ENCODE results near the gene RUNX3. TPM values are rescaled to one million over a fixed set of nuclear protein-coding genes. Genes with fewer than 3 reads are reported as not detected.

Gene RUNX3
- polyA plus RNA-seq, 1 donor = 0.27 TPM

GRCh38 chr1:24886241-24886640 lies 43.8 kb downstream of the RUNX3 start:
- no peak for DNase-seq

GRCh38 chr1:24884751-24885150 lies 45.3 kb downstream of the RUNX3 start:
- DNase-seq = no peak

GRCh38 chr1:24881034-24881433 lies 49.0 kb downstream of the RUNX3 start:
- no peak for DNase-seq

GRCh38 chr1:24878775-24879742 lies 51.0 kb downstream of the RUNX3 start:
- DNase-seq = no peak

DNA sequence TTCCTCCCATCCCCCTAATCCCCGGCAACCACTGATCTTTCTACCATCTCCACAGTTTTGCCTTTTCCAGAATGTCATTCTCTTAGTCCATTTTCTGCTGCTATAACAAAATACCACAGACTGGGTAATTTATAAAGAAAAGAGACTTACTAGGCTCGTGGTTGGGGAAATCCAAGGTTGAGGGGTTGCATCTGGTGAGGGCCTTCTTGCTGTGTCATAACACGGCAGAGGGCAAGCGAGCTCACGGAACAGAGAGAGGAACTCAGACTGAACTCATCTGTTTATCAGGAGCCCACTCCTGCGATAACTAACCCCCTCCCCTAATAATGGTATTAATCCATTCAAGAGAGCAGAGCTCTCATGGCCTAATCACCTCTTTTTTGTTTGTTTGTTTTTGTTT lies 52.0 kb downstream of the RUNX3 start:
- no peak for DNase-seq

DNA sequence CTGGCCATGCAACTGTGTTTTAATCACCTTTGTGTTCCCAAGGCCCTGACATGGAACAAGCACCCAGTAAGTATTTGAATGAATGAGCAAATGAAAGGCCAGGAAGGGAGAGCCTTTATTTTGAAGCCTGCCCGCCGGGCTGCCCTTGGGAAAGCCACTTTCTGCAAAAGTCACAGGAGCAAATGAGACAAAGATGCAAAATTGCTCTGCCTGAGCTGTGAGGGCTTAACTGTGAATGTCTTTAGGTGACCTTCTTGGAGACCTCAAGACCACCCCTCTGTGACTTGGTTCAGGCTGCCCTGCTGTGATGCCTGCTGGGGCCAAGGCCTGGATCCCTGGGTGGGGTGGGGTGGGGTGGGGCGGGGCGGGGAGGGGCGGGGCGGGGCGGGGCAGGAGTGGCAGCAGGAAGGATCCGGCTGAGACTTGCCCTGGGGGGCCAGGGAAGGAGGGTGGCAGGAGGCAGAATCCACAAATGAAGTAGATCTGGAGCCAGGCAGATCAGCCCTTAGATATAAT lies 54.0 kb downstream of the RUNX3 start:
- no peak for DNase-seq

DNA sequence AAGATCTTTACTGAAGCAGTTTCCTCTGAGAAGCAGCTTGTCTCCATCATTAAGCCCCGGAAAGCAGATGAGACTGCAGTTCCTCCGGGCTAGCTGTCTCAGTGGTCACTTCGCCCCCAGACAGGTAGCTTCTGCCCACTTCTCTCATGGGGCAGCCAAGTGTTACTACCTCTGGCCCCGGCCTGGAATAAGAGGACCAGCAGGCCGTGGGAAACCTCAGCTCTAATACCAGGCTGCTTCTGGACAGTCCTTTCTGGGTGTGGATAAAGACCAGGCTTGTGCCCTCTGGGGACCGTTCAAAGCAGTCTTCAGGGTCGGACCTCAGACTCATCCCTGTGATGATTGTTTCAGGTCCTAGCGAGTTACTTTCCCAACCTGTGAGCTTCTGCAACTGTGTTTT lies 54.8 kb downstream of the RUNX3 start:
- DNase-seq = no peak

DNA sequence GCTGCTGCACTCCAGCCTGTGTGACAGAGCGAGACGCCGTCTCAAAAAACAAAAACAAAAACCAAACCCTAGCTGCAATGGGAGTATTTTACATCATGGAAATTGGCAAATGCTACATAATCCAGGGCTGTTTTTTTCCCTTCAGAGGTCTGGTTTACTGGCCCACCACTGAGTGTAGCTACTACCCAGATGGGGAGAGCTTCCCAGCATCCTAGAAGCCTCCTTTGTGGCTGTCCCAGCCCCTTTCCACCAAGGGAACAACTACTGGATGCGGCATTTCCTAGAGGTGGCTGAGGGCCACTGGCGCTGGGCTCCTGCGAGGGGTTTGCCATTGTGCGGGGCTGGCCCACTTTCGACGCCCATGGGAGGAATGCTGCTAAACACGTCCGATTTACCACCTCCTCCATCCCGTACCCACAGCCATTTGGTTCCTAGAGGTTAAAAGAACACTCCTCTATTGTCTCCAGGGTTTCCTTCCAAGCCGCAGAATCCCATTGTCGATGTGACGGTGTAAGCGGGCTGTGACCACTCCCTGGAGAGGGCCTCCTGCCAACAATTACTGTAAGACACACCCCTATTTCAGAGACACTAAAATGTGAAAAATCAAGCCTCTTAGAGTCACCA lies 55.4 kb downstream of the RUNX3 start:
- DNase-seq = no peak

- DNase-seq = no peak
Measured at GRCh38 chr1:24874056-24874455, 56.0 kb downstream of the RUNX3 start.

GRCh38 chr1:24873148-24873547 lies 56.9 kb downstream of the RUNX3 start:
- no peak for DNase-seq

- no peak for DNase-seq
Measured at GRCh38 chr1:24872061-24872850, 57.8 kb downstream of the RUNX3 start.

DNA sequence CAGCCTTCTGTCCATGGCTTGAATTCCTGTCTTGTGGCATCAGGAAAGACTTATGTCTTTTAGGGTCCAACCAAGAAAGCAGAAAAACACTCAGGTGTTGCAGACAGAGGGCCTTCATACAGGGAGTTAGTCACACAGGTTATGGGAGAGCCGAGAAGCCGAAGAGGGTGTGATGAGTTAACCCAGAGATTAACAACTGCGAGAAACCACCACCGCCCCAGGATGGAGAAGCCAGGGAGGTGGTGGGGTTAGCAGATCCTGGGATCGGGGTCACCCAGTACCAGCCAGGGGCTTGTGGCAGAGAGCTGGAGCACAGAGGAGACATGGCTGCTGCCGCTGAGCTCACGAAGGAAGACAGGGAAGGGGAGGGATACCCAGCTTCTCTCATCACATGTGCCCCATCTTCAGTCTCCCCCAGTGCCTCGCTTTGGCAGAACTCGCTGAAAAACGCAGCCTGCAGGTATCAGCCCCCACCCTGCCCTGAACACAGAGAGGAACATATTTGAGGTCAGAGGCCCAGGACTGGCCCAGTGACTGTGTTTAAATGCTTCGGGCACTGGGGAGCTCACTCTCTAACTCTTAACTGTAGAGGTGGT lies 58.7 kb downstream of the RUNX3 start:
- DNase-seq = no peak

DNA sequence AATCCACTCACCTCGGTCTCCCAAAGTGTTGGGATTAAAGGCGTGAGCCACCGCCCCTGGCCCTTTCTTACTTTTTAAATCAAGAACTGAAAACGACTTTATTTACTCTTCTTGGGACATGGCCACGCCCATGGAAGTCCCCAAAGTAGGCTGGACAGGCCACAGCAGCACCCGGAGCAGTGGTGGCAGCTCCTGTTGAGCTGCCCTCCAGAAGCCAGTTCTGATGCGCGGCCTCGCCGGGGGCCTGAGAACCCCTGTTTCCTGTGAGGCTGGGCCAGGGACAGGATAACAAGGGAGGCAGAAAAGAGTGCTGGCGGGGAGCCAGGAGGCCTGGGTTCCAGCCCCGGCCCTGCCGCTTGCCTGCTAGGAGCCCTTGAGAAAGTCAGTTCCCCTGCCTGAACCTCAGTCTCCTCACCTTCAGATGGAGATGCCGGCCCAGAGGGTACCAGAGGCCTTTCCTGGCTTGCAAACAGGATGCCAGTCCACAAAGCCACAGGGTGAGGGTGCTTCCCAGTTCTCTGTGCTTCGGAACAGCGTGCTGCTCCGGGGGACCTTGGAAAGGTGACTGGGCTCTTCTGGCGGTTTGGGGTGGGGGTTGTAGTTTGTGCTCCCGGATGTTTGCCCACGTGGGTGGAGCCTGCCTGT lies 59.4 kb downstream of the RUNX3 start:
- no peak for DNase-seq

GRCh38 chr1:24868016-24868875 lies 61.8 kb downstream of the RUNX3 start:
- DNase-seq = no peak

GRCh38 chr1:24867084-24867870 lies 62.8 kb downstream of the RUNX3 start:
- no peak for DNase-seq

DNA sequence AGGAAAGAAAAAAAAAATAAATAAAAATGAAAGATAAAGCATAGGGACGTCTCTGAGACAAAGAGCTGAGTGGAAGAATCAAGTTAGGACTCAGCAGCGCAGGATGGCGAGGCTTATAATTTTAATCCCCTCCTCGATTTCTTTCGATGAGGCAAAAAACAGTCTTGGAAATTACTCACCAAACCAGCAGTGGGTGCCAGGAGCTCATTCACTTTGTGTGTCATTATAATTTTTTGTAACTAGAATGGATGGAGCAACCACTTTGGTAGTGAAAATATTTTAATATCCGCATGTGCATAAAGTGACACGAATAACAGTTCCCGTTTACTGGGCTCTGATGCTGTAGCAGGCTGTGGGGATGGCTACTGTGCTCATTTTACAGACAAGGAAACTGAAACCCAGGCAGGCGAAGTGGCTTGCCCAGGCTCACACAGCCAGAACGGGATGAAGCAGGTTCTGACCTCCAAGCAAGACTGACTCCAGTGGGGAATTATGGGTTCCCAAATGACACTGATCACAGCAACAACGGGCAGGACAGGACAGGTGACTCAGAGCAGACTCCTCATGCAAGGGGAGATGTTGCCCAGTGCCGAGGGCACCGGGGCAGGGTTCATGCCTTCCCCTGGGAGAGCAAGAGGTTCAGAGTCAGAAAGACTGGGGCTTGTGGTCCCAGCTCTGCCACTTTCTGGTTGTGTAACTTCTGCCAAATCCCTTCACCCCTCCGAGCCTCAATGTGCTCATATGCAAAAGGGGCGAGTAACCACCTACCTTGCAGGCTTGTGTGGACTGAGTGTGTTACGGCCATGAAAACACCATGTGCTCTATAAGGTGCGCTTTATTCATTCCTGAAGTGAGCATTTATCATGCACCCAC lies 63.6 kb downstream of the RUNX3 start:
- DNase-seq = no peak

DNA sequence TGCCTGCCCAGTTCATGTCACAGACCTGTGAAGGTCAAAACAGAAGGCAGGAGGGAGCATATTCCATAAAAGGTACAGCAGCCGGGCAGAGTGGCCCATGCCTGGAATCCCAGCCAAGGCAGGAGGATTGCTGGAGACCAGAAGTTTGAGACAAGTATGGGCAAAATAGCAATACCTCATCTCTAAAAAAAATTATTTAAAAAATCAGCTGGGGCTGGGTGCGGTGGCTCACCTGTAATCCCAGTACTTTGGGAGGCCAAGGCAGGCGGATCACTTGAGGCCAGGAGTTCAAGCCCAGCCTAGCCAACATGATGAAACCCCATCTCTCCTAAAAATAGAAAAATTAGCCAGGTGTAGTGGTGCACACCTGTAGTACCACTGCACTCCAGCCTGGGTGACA lies 64.5 kb downstream of the RUNX3 start:
- no peak for DNase-seq

- no peak for DNase-seq
Measured at GRCh38 chr1:24865168-24865567, 64.9 kb downstream of the RUNX3 start.

- DNase-seq = peak; percentile 53
Measured at GRCh38 chr1:24864370-24864777, 65.7 kb downstream of the RUNX3 start.
